Testis (tissue), 3 donors: ENCODE data around the gene OR9Q1. TPM values are rescaled to one million over a fixed set of nuclear protein-coding genes. Genes with fewer than 3 reads are reported as not detected.

Experiments used
- DNase-seq: peaks from one replicate; pipeline ENCODE4 v3.0.0-alpha.2; 2019
- H3K27ac ChIP-seq, 2 donors: fragments of 200-600 bp; sonication (generic); one replicate each; pipeline ENCODE4 v1.5.1; 2019
- H3K27me3 ChIP-seq: fragments of 200-600 bp; sonication (generic); one replicate; pipeline ENCODE4 v1.5.1; 2019
- H3K36me3 ChIP-seq: fragments of 200-600 bp; sonication (generic); one replicate; pipeline ENCODE4 v1.5.1; 2017; ENCODE audit warnings: low read depth; ENCODE audit errors: missing control alignments
- H3K4me1 ChIP-seq: fragments of 200-600 bp; sonication (generic); one replicate; pipeline ENCODE4 v1.5.1; 2019
- H3K4me3 ChIP-seq, 2 donors: fragments of 200-600 bp; sonication (generic); one replicate each; pipeline ENCODE4 v1.5.1; 2017 to 2019
- H3K9me3 ChIP-seq: fragments of 200-600 bp; sonication (generic); one replicate; pipeline ENCODE4 v1.5.1; 2017
- POLR2A ChIP-seq: fragments of 450-650 bp; IDR thresholded peaks from one replicate; pipeline ENCODE4 v1.6.1; 2017; ENCODE audit warnings: antibody characterized with exemption, mild to moderate bottlenecking, moderate library complexity
- WGBS, 2 donors: methylation state at CpG; one replicate each; pipeline ENCODE4 v1.1.5; 2018; 5-methylcytosine and 5-hydroxymethylcytosine counted together
- intact Hi-C: fragments of 100-400 bp; cut with DNase I; formaldehyde crosslinking; loops from one replicate; pipeline ENCODE4 v1.15.1; 2023; ENCODE audit warnings: low total_unique reads
- polyA plus RNA-seq: library from polyadenylated mRNA; stranded (reverse); fragments of 350-450 nt; fragmentation: Illumina TruSeq; extraction: RNeasy Lipid Tissue Mini Kit (QIAGEN cat#74804); gene quantifications from one replicate; pipeline ENCODE4 v1.2.3, GENCODE V29; 2014; ENCODE audit warnings: low read depth, low replicate concordance; ENCODE audit not compliant: insufficient read depth
- small RNA-seq, 2 donors: library from RNA; depleted of rRNA; stranded (forward); fragments of <200 nt; gene quantifications; one replicate each; pipeline ENCODE3, GENCODE V24; 2016
- total RNA-seq, 2 donors: library from RNA; depleted of rRNA; stranded (reverse); fragments of >200 nt; gene quantifications; one replicate each; pipeline ENCODE4 v1.2.3, GENCODE V29; 2016
- TF ChIP-seq, protein P1 (sequence below), 3 experiments: fragments of 450-650 bp in 2 of 3; fragments of 200-600 bp in 1 of 3; sonication (generic) in 1 of 3; IDR thresholded peaks; one replicate each; pipeline ENCODE4 v1.5.1; 2016 to 2019; ENCODE audit warnings: antibody characterized with exemption in 3 of 3, mild to moderate bottlenecking in 2 of 3, moderate library complexity in 1 of 3

Gene OR9Q1
- total and polyA plus RNA-seq, 3 donors from 2014 or later = 0.12 to 0.71 (median 0.15) TPM

DNA sequence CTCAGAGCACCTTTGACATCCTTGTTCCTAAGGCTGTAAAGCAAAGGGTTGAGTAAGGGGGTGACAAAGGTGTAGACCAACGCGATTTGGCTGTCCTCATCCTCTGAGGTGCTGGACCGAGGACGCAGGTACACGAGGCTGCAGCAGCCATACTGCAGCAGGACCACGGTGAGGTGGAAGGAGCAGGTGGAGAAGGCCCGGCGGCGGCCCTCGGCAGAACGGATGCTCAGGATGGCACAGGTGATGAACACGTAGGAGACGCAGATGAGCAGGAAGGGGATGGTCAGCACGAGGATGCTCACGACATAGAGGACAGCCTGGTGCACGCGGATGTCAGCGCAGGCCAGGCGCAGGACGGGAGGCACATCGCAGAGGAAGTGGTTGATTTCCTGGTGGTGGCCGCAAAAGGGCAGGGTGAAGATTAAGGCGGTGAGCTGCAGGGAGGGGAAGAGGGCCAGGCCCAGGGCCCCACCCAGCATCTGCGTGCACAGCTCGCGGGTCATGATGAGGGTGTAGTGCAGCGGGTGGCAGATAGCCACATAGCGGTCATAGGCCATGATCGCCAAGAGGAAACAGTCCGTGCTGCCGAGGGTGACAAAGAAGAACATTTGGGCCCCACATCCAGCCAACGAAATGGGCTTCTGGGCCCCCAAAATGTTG is 204.4 kb downstream of the OR9Q1 start:
- no peak for TF ChIP-seq POLR2A
- TF ChIP-seq, protein P1, sequence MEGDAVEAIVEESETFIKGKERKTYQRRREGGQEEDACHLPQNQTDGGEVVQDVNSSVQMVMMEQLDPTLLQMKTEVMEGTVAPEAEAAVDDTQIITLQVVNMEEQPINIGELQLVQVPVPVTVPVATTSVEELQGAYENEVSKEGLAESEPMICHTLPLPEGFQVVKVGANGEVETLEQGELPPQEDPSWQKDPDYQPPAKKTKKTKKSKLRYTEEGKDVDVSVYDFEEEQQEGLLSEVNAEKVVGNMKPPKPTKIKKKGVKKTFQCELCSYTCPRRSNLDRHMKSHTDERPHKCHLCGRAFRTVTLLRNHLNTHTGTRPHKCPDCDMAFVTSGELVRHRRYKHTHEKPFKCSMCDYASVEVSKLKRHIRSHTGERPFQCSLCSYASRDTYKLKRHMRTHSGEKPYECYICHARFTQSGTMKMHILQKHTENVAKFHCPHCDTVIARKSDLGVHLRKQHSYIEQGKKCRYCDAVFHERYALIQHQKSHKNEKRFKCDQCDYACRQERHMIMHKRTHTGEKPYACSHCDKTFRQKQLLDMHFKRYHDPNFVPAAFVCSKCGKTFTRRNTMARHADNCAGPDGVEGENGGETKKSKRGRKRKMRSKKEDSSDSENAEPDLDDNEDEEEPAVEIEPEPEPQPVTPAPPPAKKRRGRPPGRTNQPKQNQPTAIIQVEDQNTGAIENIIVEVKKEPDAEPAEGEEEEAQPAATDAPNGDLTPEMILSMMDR (IDR thresholded peaks at IDR 0.05) = no peak
- Histone ChIP-seq H3K27me3 (no peaks in the 10 kb centered on the region), H3K9me3 (no peaks in the 10 kb centered on the region), H3K36me3 (no peaks in the 10 kb centered on the region), H3K4me1 (no peaks in the 10 kb centered on the region), H3K27ac (no peak overlapping the region), H3K4me3 (peak overlapping the region in 1 of 2 donors; percentile 15)
- no peak for DNase-seq
- 65 to 70% methylated on average over 32 of the region's 32 CpGs for WGBS, 2 donors
- intact Hi-C loops = no loop called here

Small RNA genes lying within 50 kb of the gene (small RNA-seq; reads per million reads assigned to genes)
- gene RNU6-899P = 0 reads per million in 2 donors

Other genes starting within 250 kb of the OR9Q1 start
- gene OR6Q1, start 7.1 kb downstream of the OR9Q1 start, total RNA-seq = under 1 TPM in 1 of 2 donors, not detected in 1; 0.31 TPM
- not detected for gene OR6Q1, start 7.1 kb downstream of the OR9Q1 start, polyA plus RNA-seq
- gene OR9I1, start 101.6 kb downstream of the OR9Q1 start, total RNA-seq = not detected
- gene OR9I1, start 101.6 kb downstream of the OR9Q1 start, polyA plus RNA-seq = not detected
- under 1 TPM; 0.16 to 0.43 TPM for gene OR9Q2, start 165.2 kb downstream of the OR9Q1 start, total RNA-seq
- not detected for gene OR9Q2, start 165.2 kb downstream of the OR9Q1 start, polyA plus RNA-seq
- gene OR1S2, start 180.3 kb downstream of the OR9Q1 start, total RNA-seq = not detected
- gene OR1S2, start 180.3 kb downstream of the OR9Q1 start, polyA plus RNA-seq = not detected
- not detected for gene OR1S1, start 188.8 kb downstream of the OR9Q1 start, total RNA-seq
- not detected for gene OR1S1, start 188.8 kb downstream of the OR9Q1 start, polyA plus RNA-seq
- gene OR10Q1, start 205.0 kb downstream of the OR9Q1 start, total RNA-seq = not detected
- gene OR10Q1, start 205.0 kb downstream of the OR9Q1 start, polyA plus RNA-seq = not detected
- not detected for gene OR10W1, start 244.4 kb downstream of the OR9Q1 start, total RNA-seq
- not detected for gene OR10W1, start 244.4 kb downstream of the OR9Q1 start, polyA plus RNA-seq